HEK293T (cell line): ENCODE measurements around the gene DENND6A.
"Not testable (repeated sequence)": the region's sequence is repeated elsewhere in the genome, so short reads cannot be mapped to it uniquely, and the experiment has no call there.

Source experiments
- CTCF ChIA-PET: fragments of 350-600 bp; formaldehyde crosslinking; extraction: SDS; loops from one replicate; lab custom pipeline; 2021; ENCODE audit warnings: antibody characterized with exemption, inconsistent platforms; lab: Yijun Ruan, JAX
- POLR2A ChIA-PET: fragments of 350-600 bp; formaldehyde crosslinking; extraction: SDS; loops from one replicate; lab custom pipeline; 2020; ENCODE audit warnings: antibody characterized with exemption, inconsistent platforms; lab: Yijun Ruan, JAX
- DNase-seq: peaks from one replicate; pipeline ENCODE4 v3.0.0; 2012; ENCODE audit warnings: mixed read lengths; ENCODE audit errors: extremely low spot score
- ARNT ChIP-seq: fragments of 450-650 bp; IDR thresholded peaks from 2 replicates; pipeline ENCODE4 v1.6.1; 2017; ENCODE audit warnings: mild to moderate bottlenecking
- BHLHE40 ChIP-seq: fragments of 450-650 bp; IDR thresholded peaks from 2 replicates; pipeline ENCODE4 v1.6.1; 2016; ENCODE audit warnings: mild to moderate bottlenecking, moderate library complexity, borderline replicate concordance
- CTBP1 ChIP-seq: fragments of 450-650 bp; IDR thresholded peaks from 2 replicates; pipeline ENCODE4 v1.6.1; 2016; ENCODE audit warnings: borderline replicate concordance
- ELF4 ChIP-seq: fragments of 450-650 bp; IDR thresholded peaks from 2 replicates; pipeline ENCODE4 v1.6.1; 2017; ENCODE audit warnings: antibody characterized with exemption
- FOXA1 ChIP-seq: fragments of 450-650 bp; IDR thresholded peaks from 2 replicates; pipeline ENCODE4 v1.6.1; 2016; ENCODE audit warnings: mild to moderate bottlenecking
- FOXK2 ChIP-seq: fragments of 450-650 bp; IDR thresholded peaks from 2 replicates; pipeline ENCODE4 v1.6.1; 2016; ENCODE audit warnings: mild to moderate bottlenecking
- FOXM1 ChIP-seq: fragments of 450-650 bp; IDR thresholded peaks from 2 replicates; pipeline ENCODE4 v1.6.1; 2017; ENCODE audit warnings: mild to moderate bottlenecking, borderline replicate concordance
- HDGF ChIP-seq: fragments of 450-650 bp; IDR thresholded peaks from 2 replicates; pipeline ENCODE4 v1.6.1; 2017; ENCODE audit warnings: antibody characterized with exemption, borderline replicate concordance
- L3MBTL2 ChIP-seq: fragments of 450-650 bp; conservative IDR thresholded peaks from 2 replicates; pipeline ENCODE4 v1.6.1; 2016; ENCODE audit warnings: mild to moderate bottlenecking
- LEF1 ChIP-seq: fragments of 450-650 bp; IDR thresholded peaks from 2 replicates; pipeline ENCODE4 v1.6.1; 2017; ENCODE audit warnings: mild to moderate bottlenecking, borderline replicate concordance
- NFRKB ChIP-seq: fragments of 450-650 bp; IDR thresholded peaks from 2 replicates; pipeline ENCODE4 v1.6.1; 2016; ENCODE audit warnings: mild to moderate bottlenecking, moderate library complexity
- PKNOX1 ChIP-seq: fragments of 450-650 bp; IDR thresholded peaks from 2 replicates; pipeline ENCODE4 v1.6.1; 2016
- SP1 ChIP-seq: fragments of 450-650 bp; IDR thresholded peaks from 2 replicates; pipeline ENCODE4 v1.6.1; 2017
- SUZ12 ChIP-seq: fragments of 450-650 bp; IDR thresholded peaks from 2 replicates; pipeline ENCODE4 v1.6.1; 2016; ENCODE audit warnings: mild to moderate bottlenecking
- TARDBP ChIP-seq: fragments of 450-650 bp; IDR thresholded peaks from 2 replicates; pipeline ENCODE4 v1.6.1; 2016
- ZNF384 ChIP-seq: fragments of 450-650 bp; IDR thresholded peaks from 2 replicates; pipeline ENCODE4 v1.6.1; 2016

The DENND6A gene

GRCh38 chr3:57696801-57697321 is 4.0 kb upstream of the DENND6A start:
- TF ChIP-seq LEF1 (no peak), CTBP1 (no peak), PKNOX1 (no peak), NFRKB (no peak), ELF4 (no peak)
- CTCF ChIA-PET = no interaction called here
- POLR2A ChIA-PET = no interaction called here
- DNase-seq = no peak

GRCh38 chr3:57694146-57694545 is 1.3 kb upstream of the DENND6A start:
- CTCF ChIA-PET = no interaction called here
- TF ChIP-seq SUZ12 (no peak), LEF1 (no peak), FOXK2 (no peak), BHLHE40 (no peak), SP1 (no peak), ZNF384 (no peak), CTBP1 (no peak), L3MBTL2 (no peak), PKNOX1 (no peak), ARNT (no peak), NFRKB (no peak), FOXA1 (no peak), ELF4 (no peak), HDGF (no peak), TARDBP (no peak), FOXM1 (no peak)
- DNase-seq = no peak
- POLR2A ChIA-PET = no interaction called here

- TF ChIP-seq ZNF384 = peak; percentile 79
- DNase-seq, CTCF ChIA-PET: not testable (repeated sequence)
- POLR2A ChIA-PET = interaction anchor here (0.5 to 1.8 kb wide), 12 partner anchors 9 to 134 kb away, joined by 3 to 8 read pairs (median 5); partner anchors contain the start of genes ARF4 and SLMAP
Observed at GRCh38 chr3:57692133-57692395, 813 bp downstream of the DENND6A start.

- ChIA-PET CTCF (no interaction called here), POLR2A (interaction anchor here (1.1 kb wide), 1 partner anchor 64 kb away, joined by 5 read pairs; the partner anchor contains the start of gene SLMAP)
- no peak for DNase-seq
- TF ChIP-seq PKNOX1 = peak; percentile 53
- TF ChIP-seq TARDBP = no peak
- peak; percentile 30 for TF ChIP-seq ZNF384
Observed at GRCh38 chr3:57691411-57692132, 1.3 kb downstream of the DENND6A start.

- TF ChIP-seq FOXK2 (no peak), L3MBTL2 (no peak), TARDBP (no peak), SP1 (no peak), HDGF (no peak), NFRKB (no peak), FOXM1 (no peak), LEF1 (no peak), BHLHE40 (no peak), PKNOX1 (no peak), ARNT (no peak), CTBP1 (no peak)
- ChIA-PET CTCF (interaction anchor here (0.5 to 0.7 kb wide), 2 partner anchors 410 to 996 kb away, joined by 4 read pairs; no protein-coding TSS in a partner anchor), POLR2A (interaction anchor here (1.1 kb wide), 1 partner anchor 83 kb away, joined by 4 read pairs; no protein-coding TSS in a partner anchor)
- DNase-seq = no peak
Observed at GRCh38 chr3:57689367-57690053, 3.4 kb downstream of the DENND6A start.

GRCh38 chr3:57688291-57688690 is 4.6 kb downstream of the DENND6A start:
- TF ChIP-seq TARDBP (no peak), L3MBTL2 (no peak), SP1 (no peak), ELF4 (no peak), CTBP1 (no peak), SUZ12 (no peak), NFRKB (no peak), HDGF (no peak), LEF1 (no peak), ARNT (no peak)
- CTCF ChIA-PET = no interaction called here
- no peak for DNase-seq
- POLR2A ChIA-PET = no interaction called here
